Body of pancreas (tissue), 4 donors: ENCODE measurements around the gene ACOX3.

Experiments
- POLR2A ChIP-seq, 3 donors: fragments of 450-650 bp; IDR thresholded peaks; one replicate each; pipeline ENCODE4 v1.6.1; 2016; ENCODE audit warnings: antibody characterized with exemption in 3 of 3, mild to moderate bottlenecking in 2 of 3
- TF ChIP-seq, protein P1 (sequence below), 7 experiments: fragments of 450-650 bp in 4 of 7; fragments of 200-600 bp in 3 of 7; sonication (generic) in 3 of 7; IDR thresholded peaks; one replicate each; pipeline ENCODE4 v1.5.1; 2016 to 2019; ENCODE audit warnings: antibody characterized with exemption in 7 of 7

DNA sequence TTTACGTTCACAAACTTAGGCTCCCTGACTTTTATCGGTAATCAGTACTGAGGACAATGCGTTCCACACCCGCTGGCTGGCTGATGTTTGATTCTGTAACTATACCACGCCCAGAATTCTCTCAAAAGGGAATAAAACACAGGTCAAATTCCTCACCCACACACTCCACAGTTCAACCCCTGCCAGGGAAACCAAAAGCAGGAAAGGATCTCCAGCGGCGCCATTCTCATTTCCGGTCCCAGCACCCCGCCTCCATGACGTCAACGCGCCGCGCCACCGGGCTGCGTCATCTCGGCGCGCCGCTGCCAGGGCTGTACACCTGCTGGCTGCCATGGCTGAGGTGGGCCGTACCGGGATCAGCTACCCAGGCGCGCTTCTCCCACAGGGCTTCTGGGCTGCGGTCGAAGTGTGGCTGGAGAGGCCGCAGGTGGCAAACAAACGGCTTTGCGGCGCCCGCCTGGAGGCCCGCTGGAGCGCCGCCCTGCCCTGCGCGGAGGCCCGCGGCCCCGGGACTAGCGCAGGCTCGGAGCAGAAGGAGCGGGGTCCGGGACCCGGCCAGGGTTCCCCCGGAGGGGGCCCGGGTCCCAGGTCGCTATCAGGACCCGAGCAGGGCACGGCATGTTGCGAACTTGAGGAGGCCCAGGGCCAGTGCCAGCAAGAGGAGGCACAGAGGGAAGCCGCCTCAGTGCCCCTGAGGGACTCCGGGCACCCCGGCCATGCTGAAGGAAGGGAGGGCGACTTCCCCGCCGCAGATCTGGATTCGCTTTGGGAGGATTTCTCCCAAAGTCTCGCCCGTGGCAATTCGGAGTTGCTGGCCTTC lies at the start of gene ACOX3, which contains the start of gene TRMT44:
- TF ChIP-seq, protein P1, sequence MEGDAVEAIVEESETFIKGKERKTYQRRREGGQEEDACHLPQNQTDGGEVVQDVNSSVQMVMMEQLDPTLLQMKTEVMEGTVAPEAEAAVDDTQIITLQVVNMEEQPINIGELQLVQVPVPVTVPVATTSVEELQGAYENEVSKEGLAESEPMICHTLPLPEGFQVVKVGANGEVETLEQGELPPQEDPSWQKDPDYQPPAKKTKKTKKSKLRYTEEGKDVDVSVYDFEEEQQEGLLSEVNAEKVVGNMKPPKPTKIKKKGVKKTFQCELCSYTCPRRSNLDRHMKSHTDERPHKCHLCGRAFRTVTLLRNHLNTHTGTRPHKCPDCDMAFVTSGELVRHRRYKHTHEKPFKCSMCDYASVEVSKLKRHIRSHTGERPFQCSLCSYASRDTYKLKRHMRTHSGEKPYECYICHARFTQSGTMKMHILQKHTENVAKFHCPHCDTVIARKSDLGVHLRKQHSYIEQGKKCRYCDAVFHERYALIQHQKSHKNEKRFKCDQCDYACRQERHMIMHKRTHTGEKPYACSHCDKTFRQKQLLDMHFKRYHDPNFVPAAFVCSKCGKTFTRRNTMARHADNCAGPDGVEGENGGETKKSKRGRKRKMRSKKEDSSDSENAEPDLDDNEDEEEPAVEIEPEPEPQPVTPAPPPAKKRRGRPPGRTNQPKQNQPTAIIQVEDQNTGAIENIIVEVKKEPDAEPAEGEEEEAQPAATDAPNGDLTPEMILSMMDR (IDR thresholded peaks at IDR 0.05) = peak in 3 of 7 experiments; percentile 15 to 32 (median 16)
- TF ChIP-seq POLR2A (IDR thresholded peaks at IDR 0.05) = peak; percentile 53 to 84 (median 80)
